GM12873 (cell line): ENCODE measurements around the gene LRRC18.

Source experiments
- CTCF ChIP-seq: IDR thresholded peaks from 2 replicates; pipeline ENCODE4 v1.5.1; 2012; ENCODE audit warnings: low read depth, mild to moderate bottlenecking, moderate library complexity, low read length, control low read depth; ENCODE audit not compliant: insufficient read depth; ENCODE audit errors: missing control alignments

Gene LRRC18

GRCh38 chr10:48938281-48938680 is 1.4 kb downstream of the LRRC18 start:
- TF ChIP-seq CTCF, result no peak

GRCh38 chr10:48937796-48938195 is 1.8 kb downstream of the LRRC18 start:
- TF ChIP-seq CTCF, result no peak

GRCh38 chr10:48935577-48935976 is 4.1 kb downstream of the LRRC18 start:
- TF ChIP-seq CTCF, result no peak

GRCh38 chr10:48934672-48935501 is 4.8 kb downstream of the LRRC18 start:
- no peak for TF ChIP-seq CTCF

- no peak for TF ChIP-seq CTCF
Measured at GRCh38 chr10:48932831-48933664, 6.6 kb downstream of the LRRC18 start.

GRCh38 chr10:48931188-48931587 is 8.5 kb downstream of the LRRC18 start:
- no peak for TF ChIP-seq CTCF

GRCh38 chr10:48929413-48929990 is 10.1 kb downstream of the LRRC18 start:
- TF ChIP-seq CTCF, result no peak
